Fibroblast of lung (primary cell): ENCODE measurements around the gene LMX1A. TPM values are rescaled to one million over a fixed set of nuclear protein-coding genes. Genes with fewer than 3 reads are reported as not detected.

ENCODE experiments used
- DNase-seq, 2 donors: peaks; one replicate each; pipeline versions ENCODE4 v3.0.0 to v3.0.0-alpha.2; 2010; ENCODE audit warnings: low read depth in 2 of 2
- H2AFZ ChIP-seq: 2 replicates; pipeline ENCODE4 v1.5.1; 2012; ENCODE audit warnings: low read length, control low read depth, inconsistent platforms
- H3K27ac ChIP-seq: 2 replicates; pipeline ENCODE4 v1.5.1; 2011; ENCODE audit warnings: low read length, control low read depth; ENCODE audit not compliant: insufficient read depth
- H3K27me3 ChIP-seq: 2 replicates; pipeline ENCODE4 v1.5.1; 2011; ENCODE audit warnings: mild to moderate bottlenecking, low read length; ENCODE audit not compliant: control insufficient read depth, insufficient read depth
- H3K36me3 ChIP-seq: 2 replicates; pipeline ENCODE4 v1.5.1; 2011; ENCODE audit warnings: low read length; ENCODE audit not compliant: control insufficient read depth, insufficient read depth
- H3K4me1 ChIP-seq: 2 replicates; pipeline ENCODE4 v1.5.1; 2011; ENCODE audit warnings: low read length; ENCODE audit not compliant: control insufficient read depth, insufficient read depth; ENCODE audit errors: extremely low read depth
- H3K4me2 ChIP-seq: 2 replicates; pipeline ENCODE4 v1.5.1; 2011; ENCODE audit warnings: low read length, control low read depth; ENCODE audit not compliant: insufficient read depth; ENCODE audit errors: extremely low read depth
- H3K4me3 ChIP-seq, 4 experiments: fragments of 200-600 bp in 1 of 4; sonication (generic) in 1 of 4; replicated peaks in 1 of 4; 2 replicates each; pipeline ENCODE4 v1.5.1; 2011 to 2016; ENCODE audit warnings: low read length in 4 of 4, low read depth in 3 of 4, mild to moderate bottlenecking in 3 of 4, control low read depth in 2 of 4, inconsistent platforms in 1 of 4, mixed read lengths in 1 of 4; ENCODE audit not compliant: insufficient read depth in 1 of 4; ENCODE audit errors: control extremely low read depth in 1 of 4
- H3K79me2 ChIP-seq: 2 replicates; pipeline ENCODE4 v1.5.1; 2012; ENCODE audit warnings: mild to moderate bottlenecking, low read length, inconsistent platforms; ENCODE audit not compliant: control insufficient read depth, insufficient read depth
- H3K9ac ChIP-seq: 2 replicates; pipeline ENCODE4 v1.5.1; 2011; ENCODE audit warnings: mild to moderate bottlenecking, low read length, control low read depth; ENCODE audit not compliant: insufficient read depth
- H3K9me3 ChIP-seq: 2 replicates; pipeline ENCODE4 v1.5.1; 2012; ENCODE audit warnings: low read depth, low read length; ENCODE audit not compliant: control insufficient read depth, insufficient read depth
- H4K20me1 ChIP-seq: 2 replicates; pipeline ENCODE4 v1.5.1; 2011; ENCODE audit warnings: low read length; ENCODE audit not compliant: control insufficient read depth, insufficient read depth; ENCODE audit errors: extremely low read depth
- CTCF ChIP-seq, 2 donors: IDR thresholded peaks in 1 of 2; conservative IDR thresholded peaks in 1 of 2; 1 replicate in 1 of 2; 2 replicates in 1 of 2; pipeline ENCODE4 v1.5.1; 2011 to 2012; ENCODE audit warnings: low read length in 2 of 2, control low read depth in 1 of 2, inconsistent platforms in 1 of 2, low read depth in 1 of 2, mild to moderate bottlenecking in 1 of 2
- EZH2 ChIP-seq: IDR thresholded peaks from 2 replicates; pipeline ENCODE4 v1.5.1; 2012; ENCODE audit warnings: low read length, control low read depth, mild to moderate bottlenecking; ENCODE audit errors: missing control alignments
- polyA plus RNA-seq, 2 donors: library from polyadenylated mRNA; depleted of rRNA in 1 of 2; stranded (reverse) in 1 of 2; unstranded in 1 of 2; fragments of >200 nt; gene quantifications; 2 replicates each; pipeline ENCODE4 v1.2.1, GENCODE V29; 2011 to 2012; ENCODE audit warnings: missing spikeins in 1 of 2
- total RNA-seq: library from RNA; depleted of rRNA; stranded (reverse); fragments of >200 nt; gene quantifications from 2 replicates; pipeline ENCODE4 v1.2.1, GENCODE V29; 2014

The LMX1A gene
- total and polyA plus RNA-seq, 2 donors (not counting 1 experiment from before 2014, with no cell fraction given), result not detected

DNA sequence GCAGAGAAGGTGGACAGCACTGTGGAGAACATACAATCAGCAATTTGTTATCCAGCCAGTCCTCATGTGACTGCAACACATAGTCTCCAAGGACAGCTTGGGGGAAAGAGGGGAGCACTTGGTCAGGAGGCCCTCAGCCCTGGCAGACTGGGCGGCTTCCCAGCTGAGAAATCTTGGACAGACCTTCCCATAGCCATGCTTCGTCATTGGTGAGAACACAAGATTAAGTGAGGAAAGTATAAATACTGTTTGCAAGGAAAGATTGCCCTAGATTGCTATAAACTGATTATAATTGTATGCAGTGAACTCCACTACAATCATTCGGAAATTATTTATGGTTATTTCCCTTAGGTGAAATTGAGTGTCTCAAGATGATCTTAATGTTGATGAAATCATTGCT lies 131.5 kb downstream of the LMX1A start:
- Histone ChIP-seq H3K27ac (no peak overlapping the region), H3K27me3 (no peaks in the 10 kb centered on the region), H4K20me1 (no peaks in the 10 kb centered on the region), H3K4me1 (no peaks in the 10 kb centered on the region), H2AFZ (no peak overlapping the region), H3K36me3 (no peaks in the 10 kb centered on the region), H3K79me2 (no peaks in the 10 kb centered on the region), H3K9me3 (no peaks in the 10 kb centered on the region), H3K4me2 (no peak overlapping the region), H3K4me3 (no peak overlapping the region), H3K9ac (no peak overlapping the region)
- no peak for DNase-seq
- TF ChIP-seq CTCF (conservative IDR thresholded peaks at IDR 0.05 in 1 of 2, IDR thresholded peaks at IDR 0.05 in 1 of 2; ENCODE audit: low read depth in 1 of 2, low read length in 2 of 2) (no peak), EZH2 (no peak)

DNA sequence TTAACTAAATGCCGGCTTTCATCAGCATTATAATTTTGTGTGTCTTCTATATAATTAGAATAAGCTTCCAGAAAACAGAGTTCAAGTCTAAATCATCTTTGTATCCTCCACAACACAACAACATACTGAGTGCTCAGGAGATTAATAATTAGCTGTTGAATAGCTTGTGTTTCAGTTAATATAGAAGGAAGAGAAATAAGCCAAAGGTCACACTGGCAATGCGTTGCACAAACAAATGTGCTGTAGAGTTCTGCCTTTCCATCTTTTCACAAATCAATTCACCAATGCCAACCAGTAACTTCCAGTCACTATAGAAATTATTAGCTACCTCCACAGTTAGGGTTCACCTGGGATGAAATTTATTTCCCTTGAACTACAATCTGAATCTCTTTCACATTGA lies 132.0 kb downstream of the LMX1A start:
- H3K27me3 ChIP-seq, result no peaks in the 10 kb centered on the region
- no peak for TF ChIP-seq CTCF (conservative IDR thresholded peaks at IDR 0.05 in 1 of 2, IDR thresholded peaks at IDR 0.05 in 1 of 2; ENCODE audit: low read depth in 1 of 2, low read length in 2 of 2)
- no peak for TF ChIP-seq EZH2
- H4K20me1 ChIP-seq, result no peaks in the 10 kb centered on the region
- no peak overlapping the region for H3K9ac ChIP-seq
- H3K36me3 ChIP-seq, result no peaks in the 10 kb centered on the region
- H3K79me2 ChIP-seq, result no peaks in the 10 kb centered on the region
- no peaks in the 10 kb centered on the region for H3K9me3 ChIP-seq
- H3K4me1 ChIP-seq, result no peaks in the 10 kb centered on the region
- no peak for DNase-seq
- H3K4me2 ChIP-seq, result no peak overlapping the region
- H3K4me3 ChIP-seq, result no peak overlapping the region
- no peak overlapping the region for H2AFZ ChIP-seq
- no peak overlapping the region for H3K27ac ChIP-seq

DNA sequence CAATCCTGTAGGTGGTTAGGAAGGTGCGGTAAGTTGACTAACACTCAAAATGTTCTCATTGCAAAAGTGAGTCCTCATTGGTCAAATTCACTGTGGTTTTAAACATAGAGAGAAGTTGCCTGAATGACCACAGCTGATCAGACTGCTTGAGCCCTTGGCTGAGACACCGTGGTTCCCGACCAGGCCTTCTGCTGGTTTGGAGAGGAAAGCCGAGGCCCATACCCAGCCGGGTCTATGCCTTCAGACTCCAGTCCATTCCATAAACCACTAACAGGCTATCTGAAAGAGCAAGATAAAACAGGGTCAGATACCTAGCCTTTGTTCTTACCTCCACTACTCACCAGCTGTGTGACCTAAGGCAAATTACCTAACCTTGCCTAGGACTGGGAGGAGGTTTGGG lies 133.9 kb downstream of the LMX1A start:
- no peaks in the 10 kb centered on the region for H3K4me1 ChIP-seq
- H3K27me3 ChIP-seq, result no peaks in the 10 kb centered on the region
- DNase-seq, result no peak
- no peaks in the 10 kb centered on the region for H4K20me1 ChIP-seq
- H3K79me2 ChIP-seq, result no peaks in the 10 kb centered on the region
- H3K9me3 ChIP-seq, result no peaks in the 10 kb centered on the region
- no peak overlapping the region for H3K9ac ChIP-seq
- TF ChIP-seq EZH2, result no peak
- TF ChIP-seq CTCF (conservative IDR thresholded peaks at IDR 0.05 in 1 of 2, IDR thresholded peaks at IDR 0.05 in 1 of 2; ENCODE audit: low read depth in 1 of 2, low read length in 2 of 2), result no peak
- no peak overlapping the region for H2AFZ ChIP-seq
- no peak overlapping the region for H3K27ac ChIP-seq
- no peak overlapping the region for H3K4me3 ChIP-seq
- no peak overlapping the region for H3K4me2 ChIP-seq
- H3K36me3 ChIP-seq, result no peaks in the 10 kb centered on the region
